Erythroblast (primary cell): ENCODE data around the gene ADCY1.

Experiments used
- GATA1 ChIP-seq: IDR thresholded peaks from 2 replicates; pipeline ENCODE4 v1.6.1; 2011; ENCODE audit warnings: low read depth, mild to moderate bottlenecking, control low read depth, low read length, moderate library complexity
- POLR2A ChIP-seq: IDR thresholded peaks from 2 replicates; pipeline ENCODE4 v1.6.1; 2011; ENCODE audit warnings: mild to moderate bottlenecking, low read length

GRCh38 chr7:45656431-45656830 is 82.3 kb downstream of the ADCY1 start:
- TF ChIP-seq POLR2A (no peak), GATA1 (no peak)
